Activated CD4-positive, alpha-beta T cell treated with anti-CD3 and anti-CD28 coated beads, Interleukin-2, amount 10 ng/mL, durations not matched to agents 24 days and 14 days (primary cell): ENCODE results near the gene DLX2. TPM values are rescaled to one million over a fixed set of nuclear protein-coding genes. Genes with fewer than 3 reads are reported as not detected.

Experiments
- DNase-seq: peaks from one replicate; pipeline ENCODE4 v3.0.0; 2022
- H3K27ac Mint-ChIP-seq: one replicate; pipeline ENCODE4 v1.8.0; 2022; ENCODE audit warnings: mild to moderate bottlenecking, mixed read lengths
- H3K27me3 Mint-ChIP-seq: one replicate; pipeline ENCODE4 v1.8.0; 2022; ENCODE audit warnings: mixed read lengths
- H3K36me3 Mint-ChIP-seq: one replicate; pipeline ENCODE4 v1.8.0; 2022; ENCODE audit warnings: low read depth, mild to moderate bottlenecking, mixed read lengths
- H3K4me1 Mint-ChIP-seq: one replicate; pipeline ENCODE4 v1.8.0; 2021; ENCODE audit warnings: mixed read lengths
- H3K4me3 Mint-ChIP-seq: one replicate; pipeline ENCODE4 v1.8.0; 2022; ENCODE audit warnings: mild to moderate bottlenecking, moderate library complexity, mixed read lengths
- H3K9me3 Mint-ChIP-seq: one replicate; pipeline ENCODE4 v1.8.0; 2021; ENCODE audit warnings: mixed read lengths
- intact Hi-C: fragments of 100-400 bp; cut with micrococcal nuclease; formaldehyde crosslinking; loops from one replicate; pipeline ENCODE4 v1.15.1; 2023
- total RNA-seq: library from RNA; stranded (reverse); gene quantifications from 2 replicates; pipeline ENCODE4 v1.2.3, GENCODE V29; 2022

The DLX2 gene
- total RNA-seq, 1 donor from 2014 or later = 0.26 TPM

GRCh38 chr2:172101821-172102390, 794 bp downstream of the DLX2 start:
- Mint-ChIP-seq H3K27ac (peak overlapping the region; percentile 56), H3K4me3 (peak overlapping the region; percentile 85), H3K27me3 (peaks cover 77% of the 10 kb centered on the region), H3K36me3 (peaks cover 4% of the 10 kb centered on the region), H3K9me3 (peaks cover 5% of the 10 kb centered on the region), H3K4me1 (peaks cover 39% of the 10 kb centered on the region)
- intact Hi-C loops = loop anchor here (1.0 to 10.0 kb wide), 5 partner anchors 8 to 505 kb away; partner anchors contain the start of gene DLX1
- DNase-seq = peak; percentile 77

GRCh38 chr2:172100935-172101820, 1.5 kb downstream of the DLX2 start:
- H3K4me3 Mint-ChIP-seq = peak overlapping the region; percentile 85
- no peak overlapping the region for H3K27ac Mint-ChIP-seq
- H3K4me1 Mint-ChIP-seq = peaks cover 41% of the 10 kb centered on the region
- H3K27me3 Mint-ChIP-seq = peaks cover 76% of the 10 kb centered on the region
- intact Hi-C loops = loop anchor here (5.0 to 10.0 kb wide), 3 partner anchors 286 to 504 kb away; no protein-coding TSS in a partner anchor
- peaks cover 5% of the 10 kb centered on the region for H3K9me3 Mint-ChIP-seq
- peak; percentile 73 for DNase-seq
- peaks cover 4% of the 10 kb centered on the region for H3K36me3 Mint-ChIP-seq

- DNase-seq = peak; percentile 61
- Mint-ChIP-seq H3K27ac (no peak overlapping the region), H3K36me3 (peaks cover 5% of the 10 kb centered on the region), H3K27me3 (peaks cover 76% of the 10 kb centered on the region), H3K4me3 (peak overlapping the region; percentile 35), H3K9me3 (peaks cover 5% of the 10 kb centered on the region), H3K4me1 (peaks cover 45% of the 10 kb centered on the region)
- intact Hi-C loops = loop anchor here (5.0 to 10.0 kb wide), 3 partner anchors 286 to 503 kb away; no protein-coding TSS in a partner anchor
Observed at GRCh38 chr2:172100080-172100934, 2.4 kb downstream of the DLX2 start.

- no peak overlapping the region for H3K4me3 Mint-ChIP-seq
- H3K36me3 Mint-ChIP-seq = peaks cover 6% of the 10 kb centered on the region
- H3K9me3 Mint-ChIP-seq = peaks cover 5% of the 10 kb centered on the region
- no peak overlapping the region for H3K27ac Mint-ChIP-seq
- peaks cover 74% of the 10 kb centered on the region for H3K27me3 Mint-ChIP-seq
- H3K4me1 Mint-ChIP-seq = peaks cover 45% of the 10 kb centered on the region
- DNase-seq = no peak
- intact Hi-C loops = loop anchor here (1.0 to 10.0 kb wide), 5 partner anchors 18 to 502 kb away; partner anchors contain the start of gene ITGA6
Observed at GRCh38 chr2:172099472-172100079, 3.1 kb downstream of the DLX2 start.

GRCh38 chr2:172098650-172099471, 3.8 kb downstream of the DLX2 start:
- Mint-ChIP-seq H3K27me3 (peaks cover 73% of the 10 kb centered on the region), H3K27ac (peak overlapping the region; percentile 65), H3K4me3 (peak overlapping the region; percentile 59), H3K9me3 (peaks cover 5% of the 10 kb centered on the region), H3K4me1 (peaks cover 40% of the 10 kb centered on the region), H3K36me3 (peaks cover 6% of the 10 kb centered on the region)
- peak; percentile 76 for DNase-seq
- intact Hi-C loops = loop anchor here (1.0 to 5.0 kb wide), 2 partner anchors 18 to 328 kb away; partner anchors contain the start of gene ITGA6

GRCh38 chr2:172098287-172098649, 4.4 kb downstream of the DLX2 start:
- peak; percentile 59 for DNase-seq
- Mint-ChIP-seq H3K27me3 (peaks cover 73% of the 10 kb centered on the region), H3K27ac (peak overlapping the region; percentile 65), H3K4me3 (peak overlapping the region; percentile 59), H3K4me1 (peaks cover 38% of the 10 kb centered on the region), H3K36me3 (peaks cover 6% of the 10 kb centered on the region), H3K9me3 (peaks cover 5% of the 10 kb centered on the region)
- intact Hi-C loops = loop anchor here (5.0 kb wide), 1 partner anchor 329 kb away; the partner anchor contains the start of gene ITGA6

GRCh38 chr2:172097557-172098131, 5.1 kb downstream of the DLX2 start:
- peaks cover 75% of the 10 kb centered on the region for H3K27me3 Mint-ChIP-seq
- peaks cover 5% of the 10 kb centered on the region for H3K9me3 Mint-ChIP-seq
- peaks cover 38% of the 10 kb centered on the region for H3K4me1 Mint-ChIP-seq
- H3K27ac Mint-ChIP-seq = no peak overlapping the region
- H3K36me3 Mint-ChIP-seq = peaks cover 8% of the 10 kb centered on the region
- DNase-seq = peak; percentile 58
- peak overlapping the region; percentile 57 for H3K4me3 Mint-ChIP-seq
- intact Hi-C loops = loop anchor here (5.0 kb wide), 1 partner anchor 330 kb away; the partner anchor contains the start of gene ITGA6

GRCh38 chr2:172096626-172097547, 5.8 kb downstream of the DLX2 start:
- H3K9me3 Mint-ChIP-seq = peaks cover 5% of the 10 kb centered on the region
- H3K27ac Mint-ChIP-seq = peak overlapping the region; percentile 14
- H3K36me3 Mint-ChIP-seq = peaks cover 8% of the 10 kb centered on the region
- DNase-seq = peak; percentile 64
- peaks cover 76% of the 10 kb centered on the region for H3K27me3 Mint-ChIP-seq
- intact Hi-C loops = loop anchor here (5.0 kb wide), 1 partner anchor 330 kb away; the partner anchor contains the start of gene ITGA6
- peak overlapping the region; percentile 57 for H3K4me3 Mint-ChIP-seq
- peaks cover 32% of the 10 kb centered on the region for H3K4me1 Mint-ChIP-seq

- H3K4me1 Mint-ChIP-seq = peaks cover 28% of the 10 kb centered on the region
- no peak overlapping the region for H3K27ac Mint-ChIP-seq
- H3K36me3 Mint-ChIP-seq = peaks cover 10% of the 10 kb centered on the region
- H3K27me3 Mint-ChIP-seq = peaks cover 75% of the 10 kb centered on the region
- intact Hi-C loops = loop anchor here (5.0 kb wide), 1 partner anchor 331 kb away; the partner anchor contains the start of gene ITGA6
- peak overlapping the region; percentile 82 for H3K4me3 Mint-ChIP-seq
- H3K9me3 Mint-ChIP-seq = peaks cover 5% of the 10 kb centered on the region
- DNase-seq = no peak
Observed at GRCh38 chr2:172095905-172096625, 6.6 kb downstream of the DLX2 start.

- DNase-seq = peak; percentile 89
- intact Hi-C loops = loop anchor here (5.0 kb wide), 1 partner anchor 332 kb away; the partner anchor contains the start of gene ITGA6
- peak overlapping the region; percentile 82 for H3K4me3 Mint-ChIP-seq
- peak overlapping the region; percentile 37 for H3K27ac Mint-ChIP-seq
- peaks cover 5% of the 10 kb centered on the region for H3K9me3 Mint-ChIP-seq
- peaks cover 76% of the 10 kb centered on the region for H3K27me3 Mint-ChIP-seq
- H3K36me3 Mint-ChIP-seq = peaks cover 10% of the 10 kb centered on the region
- H3K4me1 Mint-ChIP-seq = peaks cover 28% of the 10 kb centered on the region
Observed at GRCh38 chr2:172095146-172095904, 7.4 kb downstream of the DLX2 start.
